H9 (cell line): Measurements from ENCODE around the gene TMEM132D. TPM values are rescaled to one million over a fixed set of nuclear protein-coding genes. Genes with fewer than 3 reads are reported as not detected.

Experiments used
- DNase-seq: peaks from one replicate; pipeline ENCODE4 v3.0.0-alpha.2; 2017
- H2AFZ ChIP-seq: one replicate; pipeline ENCODE4 v1.6.1; 2013; ENCODE audit warnings: mild to moderate bottlenecking, low read length, control low read depth, moderate library complexity
- H2AK5ac ChIP-seq: 2 replicates; pipeline ENCODE4 v1.6.1; 2013; ENCODE audit warnings: low read length, control low read depth, mixed read lengths; ENCODE audit not compliant: insufficient read length
- H2BK120ac ChIP-seq: one replicate; pipeline ENCODE4 v1.6.1; 2013; ENCODE audit warnings: low read depth, mild to moderate bottlenecking, low read length, control low read depth, inconsistent platforms; ENCODE audit not compliant: poor library complexity, severe bottlenecking
- H2BK12ac ChIP-seq: 2 replicates; pipeline ENCODE4 v1.6.1; 2013; ENCODE audit warnings: low read length, control low read depth, mixed read lengths, low read depth; ENCODE audit not compliant: insufficient read length
- H2BK15ac ChIP-seq: 2 replicates; pipeline ENCODE4 v1.6.1; 2013; ENCODE audit warnings: low read depth, low read length, control low read depth
- H2BK20ac ChIP-seq: one replicate; pipeline ENCODE4 v1.6.1; 2013; ENCODE audit warnings: low read depth, mild to moderate bottlenecking, low read length, control low read depth, inconsistent platforms; ENCODE audit not compliant: poor library complexity, severe bottlenecking
- H2BK5ac ChIP-seq: 2 replicates; pipeline ENCODE4 v1.6.1; 2013; ENCODE audit warnings: low read length, control low read depth, mixed read lengths; ENCODE audit not compliant: insufficient read length
- H3K14ac ChIP-seq: 2 replicates; pipeline ENCODE4 v1.6.1; 2013; ENCODE audit warnings: low read length, control low read depth; ENCODE audit not compliant: insufficient read depth
- H3K18ac ChIP-seq: 2 replicates; pipeline ENCODE4 v1.6.1; 2013; ENCODE audit warnings: low read depth, mild to moderate bottlenecking, mixed read lengths, low read length, control low read depth; ENCODE audit not compliant: insufficient read length
- H3K23ac ChIP-seq: 2 replicates; pipeline ENCODE4 v1.6.1; 2013; ENCODE audit warnings: low read length, control low read depth, mixed read lengths, low read depth; ENCODE audit not compliant: insufficient read length
- H3K23me2 ChIP-seq: 2 replicates; pipeline ENCODE4 v1.6.1; 2013; ENCODE audit warnings: low read depth, mild to moderate bottlenecking, mixed read lengths, low read length, control low read depth; ENCODE audit not compliant: insufficient read length, poor library complexity, severe bottlenecking
- H3K27ac ChIP-seq: 2 replicates; pipeline ENCODE4 v1.5.1; 2013; ENCODE audit warnings: low read length, control low read depth, mixed read lengths, low read depth; ENCODE audit not compliant: insufficient read length
- H3K27me3 ChIP-seq: 2 replicates; pipeline ENCODE4 v1.6.1; 2013; ENCODE audit warnings: low read length, control low read depth, inconsistent platforms; ENCODE audit not compliant: insufficient read depth
- H3K4ac ChIP-seq: 2 replicates; pipeline ENCODE4 v1.6.1; 2013; ENCODE audit warnings: low read depth, mild to moderate bottlenecking, control low read depth, inconsistent platforms, low read length, moderate library complexity
- H3K4me1 ChIP-seq: 2 replicates; pipeline ENCODE4 v1.6.1; 2013; ENCODE audit warnings: low read length, control low read depth, inconsistent platforms; ENCODE audit not compliant: insufficient read depth
- H3K4me2 ChIP-seq: 2 replicates; pipeline ENCODE4 v1.6.1; 2013; ENCODE audit warnings: low read length, control low read depth, mixed read lengths; ENCODE audit not compliant: insufficient read length, insufficient read depth
- H3K56ac ChIP-seq: 2 replicates; pipeline ENCODE4 v1.6.1; 2013; ENCODE audit warnings: low read depth, mild to moderate bottlenecking, mixed read lengths, low read length, control low read depth; ENCODE audit not compliant: insufficient read length
- H3K79me1 ChIP-seq: 2 replicates; pipeline ENCODE4 v1.6.1; 2013; ENCODE audit warnings: low read depth, mild to moderate bottlenecking, moderate library complexity, low read length, control low read depth, inconsistent platforms; ENCODE audit not compliant: insufficient read depth, poor library complexity, severe bottlenecking
- H3K79me2 ChIP-seq: 2 replicates; pipeline ENCODE4 v1.6.1; 2013; ENCODE audit warnings: low read length, control low read depth, inconsistent platforms; ENCODE audit not compliant: insufficient read depth
- H3K9ac ChIP-seq: 2 replicates; pipeline ENCODE4 v1.6.1; 2013; ENCODE audit warnings: low read length, control low read depth, mixed read lengths; ENCODE audit not compliant: insufficient read length; ENCODE audit errors: extremely low read depth
- H3K9me3 ChIP-seq: one replicate; pipeline ENCODE4 v1.6.1; 2013; ENCODE audit warnings: low read depth, low read length, inconsistent platforms; ENCODE audit not compliant: control insufficient read depth
- H3T11ph ChIP-seq: one replicate; pipeline ENCODE4 v1.6.1; 2013; ENCODE audit warnings: mild to moderate bottlenecking, low read length, control low read depth, inconsistent platforms
- H4K20me1 ChIP-seq: one replicate; pipeline ENCODE4 v1.6.1; 2013; ENCODE audit not compliant: control insufficient read depth, insufficient read length, insufficient read depth
- H4K5ac ChIP-seq: 2 replicates; pipeline ENCODE4 v1.6.1; 2013; ENCODE audit warnings: low read depth, mild to moderate bottlenecking, mixed read lengths, low read length, control low read depth; ENCODE audit not compliant: insufficient read length
- H4K8ac ChIP-seq: replicated peaks from 2 replicates; pipeline ENCODE4 v1.6.1; 2013; ENCODE audit warnings: low read length, control low read depth, mixed read lengths, low read depth; ENCODE audit not compliant: insufficient read length
- H4K91ac ChIP-seq: 2 replicates; pipeline ENCODE4 v1.6.1; 2013; ENCODE audit warnings: low read depth, mild to moderate bottlenecking, moderate library complexity, mixed read lengths, low read length, control low read depth; ENCODE audit not compliant: insufficient read length
- H3K27ac Mint-ChIP-seq, 3 experiments: 2 replicates in 2 of 3; 3 replicates in 1 of 3; pipeline ENCODE4 v1.8.0; 2020 to 2021; ENCODE audit warnings: mixed read lengths in 3 of 3, mild to moderate bottlenecking in 1 of 3, moderate library complexity in 1 of 3
- H3K27me3 Mint-ChIP-seq: 2 replicates; pipeline ENCODE4 v1.8.0; 2021; ENCODE audit warnings: low read depth, mild to moderate bottlenecking, moderate library complexity, mixed read lengths
- H3K36me3 Mint-ChIP-seq, 3 experiments: 2 replicates in 2 of 3; 3 replicates in 1 of 3; pipeline ENCODE4 v1.8.0; 2020 to 2021; ENCODE audit warnings: low read depth in 3 of 3, mixed read lengths in 3 of 3; ENCODE audit not compliant: insufficient read depth in 1 of 3
- H3K4me1 Mint-ChIP-seq, 2 experiments: 2 replicates each; pipeline ENCODE4 v1.8.0; 2020; ENCODE audit warnings: mixed read lengths in 2 of 2
- H3K4me3 Mint-ChIP-seq, 2 experiments: 2 replicates in 1 of 2; 3 replicates in 1 of 2; pipeline ENCODE4 v1.8.0; 2020 to 2021; ENCODE audit warnings: mild to moderate bottlenecking in 2 of 2, mixed read lengths in 2 of 2, moderate library complexity in 1 of 2
- H3K9me3 Mint-ChIP-seq, 2 experiments: 2 replicates in 1 of 2; 3 replicates in 1 of 2; pipeline ENCODE4 v1.8.0; 2020; ENCODE audit warnings: mild to moderate bottlenecking in 2 of 2, mixed read lengths in 2 of 2, moderate library complexity in 1 of 2
- CTCF ChIP-seq: fragments of 200-600 bp; sonication (generic); conservative IDR thresholded peaks from 3 replicates; pipeline ENCODE4 v1.8.0; 2021; ENCODE audit warnings: antibody characterized with exemption, mild to moderate bottlenecking
- whole genome bisulfite sequencing: extraction: QIAGEN DNeasy Blood & Tissue Kit; methylation state at CpG from one replicate; pipeline ENCODE4 v1.1.7; 2013; ENCODE audit warnings: missing lambda C conversion rate, low lambda C conversion rate, mixed read lengths; ENCODE audit not compliant: insufficient read length; ENCODE audit errors: extremely low coverage; 5-methylcytosine and 5-hydroxymethylcytosine counted together
- total RNA-seq: library from RNA; stranded (reverse); gene quantifications from 2 replicates; pipeline ENCODE4 v1.2.1, GENCODE V29; 2021

TMEM132D gene
- total RNA-seq, 1 experiment from 2014 or later: 6.1 TPM

GRCh38 chr12:129385637-129385990 is 518.2 kb downstream of the TMEM132D start:
- H3K18ac ChIP-seq: no peak overlapping the region
- no peaks in the 10 kb centered on the region for H3K23me2 ChIP-seq
- Mint-ChIP-seq H3K27ac (no peak overlapping the region; a peak in 1 of 7 replicates), H3K4me1 (peaks cover 8 to 9% of the 10 kb centered on the region in 2 experiments; a peak in 3 of 4 replicates), H3K4me3 (no peak overlapping the region), H3K27me3 (no peaks in the 10 kb centered on the region), H3K9me3 (no peaks in the 10 kb centered on the region), H3K36me3 (no peaks in the 10 kb centered on the region)
- H3K79me2 ChIP-seq: no peaks in the 10 kb centered on the region
- no peak overlapping the region for H3K56ac ChIP-seq
- TF ChIP-seq CTCF: no peak
- no peaks in the 10 kb centered on the region for H3K79me1 ChIP-seq
- no peak overlapping the region for H3K4ac ChIP-seq
- H3T11ph ChIP-seq: no peak overlapping the region
- no peak overlapping the region for H2BK15ac ChIP-seq
- H2BK120ac ChIP-seq: no peak overlapping the region
- no peak for DNase-seq
- no peak overlapping the region for H3K4me2 ChIP-seq
- H2AFZ ChIP-seq: no peak overlapping the region
- no peak overlapping the region for H3K23ac ChIP-seq
- WGBS: no CpG with 5 or more reads among the region's 1 CpG
- H2BK12ac ChIP-seq: no peak overlapping the region
- H4K8ac ChIP-seq: no peak overlapping the region
- no peak overlapping the region for H2BK20ac ChIP-seq
- peaks cover 4% of the 10 kb centered on the region; the same call in 1 of the 2 replicates for H3K4me1 ChIP-seq
- no peak overlapping the region for H4K5ac ChIP-seq
- H3K27me3 ChIP-seq: no peaks in the 10 kb centered on the region
- no peak overlapping the region for H4K91ac ChIP-seq
- no peak overlapping the region for H3K27ac ChIP-seq
- H3K14ac ChIP-seq: no peak overlapping the region
- H3K9ac ChIP-seq: no peak overlapping the region
- no peak overlapping the region for H2BK5ac ChIP-seq
- no peak overlapping the region for H2AK5ac ChIP-seq
- H4K20me1 ChIP-seq: no peaks in the 10 kb centered on the region
- no peaks in the 10 kb centered on the region for H3K9me3 ChIP-seq
